Trophoblast cell (in vitro differentiated cells and primary cell): ENCODE measurements around the gene PTPN3.

Experiments
- DNase-seq, 2 donors: peaks; one replicate each; pipeline ENCODE4 v3.0.0-alpha.2; 2016
- H2AFZ ChIP-seq: 2 replicates; pipeline ENCODE4 v1.6.1; 2013; ENCODE audit warnings: low read length, moderate library complexity, mild to moderate bottlenecking; ENCODE audit not compliant: insufficient read depth, poor library complexity
- H2AK5ac ChIP-seq: 2 replicates; pipeline ENCODE4 v1.6.1; 2013; ENCODE audit warnings: mild to moderate bottlenecking, low read length
- H2BK120ac ChIP-seq: 2 replicates; pipeline ENCODE4 v1.6.1; 2013; ENCODE audit warnings: low read length, mild to moderate bottlenecking, moderate library complexity; ENCODE audit not compliant: insufficient read depth, poor library complexity
- H2BK12ac ChIP-seq: 2 replicates; pipeline ENCODE4 v1.6.1; 2013; ENCODE audit warnings: mild to moderate bottlenecking, low read length, moderate library complexity
- H2BK5ac ChIP-seq: 2 replicates; pipeline ENCODE4 v1.6.1; 2013; ENCODE audit warnings: low read length, low read depth, moderate library complexity, mild to moderate bottlenecking; ENCODE audit not compliant: poor library complexity
- H3K14ac ChIP-seq: 2 replicates; pipeline ENCODE4 v1.6.1; 2013; ENCODE audit warnings: mild to moderate bottlenecking, low read length
- H3K18ac ChIP-seq: 2 replicates; pipeline ENCODE4 v1.6.1; 2013; ENCODE audit warnings: mild to moderate bottlenecking, low read length
- H3K23ac ChIP-seq: 2 replicates; pipeline ENCODE4 v1.6.1; 2013; ENCODE audit warnings: low read length
- H3K27ac ChIP-seq: 2 replicates; pipeline ENCODE4 v1.5.1; 2013; ENCODE audit warnings: low read depth, mild to moderate bottlenecking, inconsistent platforms, low read length, moderate library complexity
- H3K27me3 ChIP-seq: 2 replicates; pipeline ENCODE4 v1.6.1; 2013; ENCODE audit warnings: inconsistent platforms, mild to moderate bottlenecking, low read length, moderate library complexity; ENCODE audit not compliant: insufficient read depth
- H3K36me3 ChIP-seq, 2 experiments: 1 replicate in 1 of 2; 2 replicates in 1 of 2; pipeline ENCODE4 v1.6.1; 2013; ENCODE audit warnings: low read length in 2 of 2, mild to moderate bottlenecking in 2 of 2, moderate library complexity in 1 of 2; ENCODE audit not compliant: insufficient read depth in 2 of 2, control insufficient read depth in 1 of 2
- H3K4ac ChIP-seq: 2 replicates; pipeline ENCODE4 v1.6.1; 2013; ENCODE audit warnings: low read depth, mild to moderate bottlenecking, low read length, moderate library complexity
- H3K4me1 ChIP-seq, 2 experiments: 1 replicate in 1 of 2; 2 replicates in 1 of 2; pipeline ENCODE4 v1.6.1; 2013; ENCODE audit warnings: low read length in 2 of 2, mild to moderate bottlenecking in 2 of 2, moderate library complexity in 1 of 2; ENCODE audit not compliant: insufficient read depth in 2 of 2, control insufficient read depth in 1 of 2
- H3K4me2 ChIP-seq: 2 replicates; pipeline ENCODE4 v1.6.1; 2013; ENCODE audit warnings: inconsistent platforms, mild to moderate bottlenecking, low read length, moderate library complexity
- H3K4me3 ChIP-seq: 2 replicates; pipeline ENCODE4 v1.5.1; 2013; ENCODE audit warnings: mild to moderate bottlenecking, low read depth, low read length, inconsistent platforms
- H3K79me1 ChIP-seq: one replicate; pipeline ENCODE4 v1.6.1; 2013; ENCODE audit warnings: low read length
- H3K79me2 ChIP-seq: 2 replicates; pipeline ENCODE4 v1.6.1; 2013; ENCODE audit warnings: low read length, mild to moderate bottlenecking; ENCODE audit not compliant: control insufficient read depth, insufficient read depth, poor library complexity
- H3K9ac ChIP-seq: 2 replicates; pipeline ENCODE4 v1.6.1; 2013; ENCODE audit warnings: mild to moderate bottlenecking, low read length
- H3K9me3 ChIP-seq: 2 replicates; pipeline ENCODE4 v1.6.1; 2013; ENCODE audit warnings: low read depth, mild to moderate bottlenecking, control low read depth, inconsistent platforms, low read length; ENCODE audit not compliant: insufficient read depth
- H4K12ac ChIP-seq: 2 replicates; pipeline ENCODE4 v1.6.1; 2013; ENCODE audit warnings: low read depth, mild to moderate bottlenecking, low read length, moderate library complexity
- H4K8ac ChIP-seq: 2 replicates; pipeline ENCODE4 v1.6.1; 2013; ENCODE audit warnings: low read depth, mild to moderate bottlenecking, low read length, moderate library complexity
- H4K91ac ChIP-seq: one replicate; pipeline ENCODE4 v1.6.1; 2013; ENCODE audit warnings: low read depth, mild to moderate bottlenecking, low read length, moderate library complexity
- WGBS: extraction: QIAGEN DNeasy Blood & Tissue Kit; methylation state at CpG from one replicate; pipeline ENCODE4 v1.1.7; 2013; ENCODE audit warnings: missing lambda C conversion rate; ENCODE audit not compliant: insufficient read length, insufficient coverage; ENCODE audit errors: extremely low coverage; 5-methylcytosine and 5-hydroxymethylcytosine counted together

Gene PTPN3

GRCh38 chr9:109452761-109453160, 45.3 kb downstream of the PTPN3 start:
- H2BK5ac ChIP-seq: no peak overlapping the region
- no peak overlapping the region for H4K8ac ChIP-seq
- H3K4me2 ChIP-seq: no peak overlapping the region
- no peaks in the 10 kb centered on the region for H3K27me3 ChIP-seq
- H3K14ac ChIP-seq: no peak overlapping the region
- no peak overlapping the region for H3K18ac ChIP-seq
- H3K36me3 ChIP-seq: no peaks in the 10 kb centered on the region
- peak; percentile 98 to 99 for DNase-seq
- no CpG with 5 or more reads among the region's 3 CpGs for whole genome bisulfite sequencing
- H3K79me1 ChIP-seq: peaks cover 4% of the 10 kb centered on the region
- H3K79me2 ChIP-seq: no peaks in the 10 kb centered on the region
- H3K27ac ChIP-seq: peak overlapping the region; percentile 62
- H4K12ac ChIP-seq: no peak overlapping the region
- H3K4me1 ChIP-seq: peaks cover 10 to 19% of the 10 kb centered on the region in 2 experiments
- H3K23ac ChIP-seq: no peak overlapping the region
- no peak overlapping the region for H2AK5ac ChIP-seq
- no peak overlapping the region for H4K91ac ChIP-seq
- H2BK12ac ChIP-seq: no peak overlapping the region
- no peak overlapping the region for H3K9ac ChIP-seq
- H2AFZ ChIP-seq: no peak overlapping the region
- peak overlapping the region; percentile 31 for H2BK120ac ChIP-seq
- H3K9me3 ChIP-seq: no peaks in the 10 kb centered on the region
- no peak overlapping the region for H3K4ac ChIP-seq
- no peak overlapping the region for H3K4me3 ChIP-seq

DNA sequence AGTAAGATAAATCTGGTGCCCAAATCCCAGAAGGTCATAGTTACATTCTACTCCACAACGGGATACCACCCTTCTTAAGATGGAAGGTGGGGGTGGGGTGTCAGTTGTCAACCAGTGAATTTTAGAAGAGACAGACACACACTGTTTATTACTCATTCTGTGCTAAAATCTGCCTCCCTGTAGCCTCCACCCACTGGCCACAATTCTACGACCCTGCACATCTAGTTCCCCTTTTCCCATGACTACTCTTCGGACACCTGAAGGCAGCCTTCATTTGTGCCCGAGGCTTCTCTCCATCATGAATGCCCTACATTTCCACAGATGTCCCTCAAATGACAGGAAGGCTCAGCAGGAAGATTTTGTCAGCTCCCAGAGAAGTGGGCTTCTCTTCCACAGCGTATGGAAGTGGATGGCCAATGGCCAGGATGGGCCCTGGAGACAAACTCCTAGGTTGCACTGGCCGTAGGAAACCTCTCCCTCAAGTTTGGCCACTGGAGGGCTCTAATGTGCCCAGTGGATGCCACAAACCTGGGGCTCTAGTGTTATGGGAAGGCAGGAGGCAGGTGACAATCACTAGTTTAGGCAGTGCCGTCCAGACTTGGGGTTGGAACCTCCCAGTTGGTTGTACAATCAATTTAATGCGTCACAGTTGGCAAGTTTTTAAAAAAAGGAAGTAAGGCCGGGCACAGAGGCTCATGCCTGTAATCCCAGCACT, 46.6 kb downstream of the PTPN3 start:
- H3K79me2 ChIP-seq: no peaks in the 10 kb centered on the region
- H3K79me1 ChIP-seq: peaks cover 4% of the 10 kb centered on the region
- no peak overlapping the region for H3K18ac ChIP-seq
- H3K27ac ChIP-seq: no peak overlapping the region
- DNase-seq: no peak
- H2BK5ac ChIP-seq: no peak overlapping the region
- peaks cover 12 to 20% of the 10 kb centered on the region in 2 experiments for H3K4me1 ChIP-seq
- no peak overlapping the region for H3K14ac ChIP-seq
- no peak overlapping the region for H3K9ac ChIP-seq
- no peaks in the 10 kb centered on the region for H3K27me3 ChIP-seq
- no peaks in the 10 kb centered on the region for H3K36me3 ChIP-seq
- H3K4me3 ChIP-seq: no peak overlapping the region
- peak overlapping the region; percentile 38 for H2AK5ac ChIP-seq
- H3K9me3 ChIP-seq: no peaks in the 10 kb centered on the region
- H3K23ac ChIP-seq: no peak overlapping the region
- no peak overlapping the region for H3K4me2 ChIP-seq
- H2BK120ac ChIP-seq: peak overlapping the region; percentile 74
- H2AFZ ChIP-seq: no peak overlapping the region
- H4K8ac ChIP-seq: no peak overlapping the region
- H3K4ac ChIP-seq: no peak overlapping the region
- H2BK12ac ChIP-seq: peak overlapping the region; percentile 54
- WGBS: no CpG with 5 or more reads among the region's 9 CpGs
- H4K91ac ChIP-seq: peak overlapping the region; percentile 32
- H4K12ac ChIP-seq: no peak overlapping the region

DNA sequence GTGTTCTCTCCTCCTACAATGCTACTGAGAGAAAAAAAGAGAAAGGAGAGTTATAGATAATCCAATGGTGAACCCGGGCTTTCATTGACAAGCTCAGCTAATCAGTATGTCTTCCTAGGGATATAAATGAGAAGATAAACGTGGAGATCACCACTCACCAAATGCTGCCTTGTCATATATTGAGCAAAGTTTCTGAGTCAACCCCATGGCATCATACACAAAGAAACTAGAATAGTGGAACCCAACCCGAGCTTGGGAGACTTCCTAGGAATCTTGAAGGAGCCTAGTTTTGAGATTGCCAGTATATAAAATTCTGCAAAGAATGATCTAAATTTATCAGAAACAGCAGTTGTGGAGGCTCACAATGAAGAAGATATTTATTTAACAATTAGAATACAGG, 47.8 kb downstream of the PTPN3 start:
- no peak overlapping the region for H3K4ac ChIP-seq
- H2BK5ac ChIP-seq: no peak overlapping the region
- H4K12ac ChIP-seq: no peak overlapping the region
- H3K4me1 ChIP-seq: peaks cover 15 to 24% of the 10 kb centered on the region in 2 experiments
- no peak overlapping the region for H2AK5ac ChIP-seq
- H3K23ac ChIP-seq: no peak overlapping the region
- H3K27me3 ChIP-seq: no peaks in the 10 kb centered on the region
- no peak overlapping the region for H3K18ac ChIP-seq
- H3K36me3 ChIP-seq: no peaks in the 10 kb centered on the region
- peak in 1 of 2 donors; percentile 49 for DNase-seq
- no peaks in the 10 kb centered on the region for H3K79me2 ChIP-seq
- H3K9ac ChIP-seq: no peak overlapping the region
- no CpG with 5 or more reads among the region's 3 CpGs for WGBS
- H3K4me3 ChIP-seq: no peak overlapping the region
- H3K79me1 ChIP-seq: peaks cover 7% of the 10 kb centered on the region
- no peak overlapping the region for H4K8ac ChIP-seq
- H3K9me3 ChIP-seq: no peaks in the 10 kb centered on the region
- H3K4me2 ChIP-seq: no peak overlapping the region
- H4K91ac ChIP-seq: no peak overlapping the region
- H2BK120ac ChIP-seq: no peak overlapping the region
- no peak overlapping the region for H2BK12ac ChIP-seq
- no peak overlapping the region for H2AFZ ChIP-seq
- no peak overlapping the region for H3K14ac ChIP-seq
- no peak overlapping the region for H3K27ac ChIP-seq

- H2BK5ac ChIP-seq: peak overlapping the region; percentile 4
- no peak overlapping the region for H3K4ac ChIP-seq
- no CpG with 5 or more reads among the region's 12 CpGs for WGBS
- peaks cover 15 to 29% of the 10 kb centered on the region in 2 experiments for H3K4me1 ChIP-seq
- H3K36me3 ChIP-seq: no peaks in the 10 kb centered on the region
- H3K79me1 ChIP-seq: peaks cover 7% of the 10 kb centered on the region
- H3K27me3 ChIP-seq: no peaks in the 10 kb centered on the region
- H2BK12ac ChIP-seq: peak overlapping the region; percentile 19
- H3K14ac ChIP-seq: no peak overlapping the region
- H2BK120ac ChIP-seq: peak overlapping the region; percentile 16
- no peak overlapping the region for H3K23ac ChIP-seq
- H3K9ac ChIP-seq: no peak overlapping the region
- peak overlapping the region; percentile 12 for H3K18ac ChIP-seq
- H3K4me2 ChIP-seq: no peak overlapping the region
- no peak overlapping the region for H4K12ac ChIP-seq
- H3K4me3 ChIP-seq: no peak overlapping the region
- peak overlapping the region; percentile 44 for H4K8ac ChIP-seq
- peak in 1 of 2 donors; percentile 32 for DNase-seq
- peak overlapping the region; percentile 69 for H4K91ac ChIP-seq
- no peak overlapping the region for H2AFZ ChIP-seq
- no peak overlapping the region for H3K27ac ChIP-seq
- H3K9me3 ChIP-seq: no peaks in the 10 kb centered on the region
- H2AK5ac ChIP-seq: peak overlapping the region; percentile 66
- no peaks in the 10 kb centered on the region for H3K79me2 ChIP-seq
Observed at GRCh38 chr9:109449036-109449798, 48.9 kb downstream of the PTPN3 start.
